ENCODE measurements around the gene HACD4.

The HACD4 gene

GRCh38 chr9:21031091-21031807 is at the start of gene HACD4:
HACD4 (minus strand) TSS chr9:21031640; CDS start chr9:21031590, 50 bp downstream.
- peak; percentile 73 for DNase-seq (ENCODE audit: low spot score)

GRCh38 chr9:21080793-21081192 is 49.4 kb upstream of the HACD4 start:
- no peak for DNase-seq (ENCODE audit: low spot score)

GRCh38 chr9:21078702-21079101 is 47.3 kb upstream of the HACD4 start:
- DNase-seq (ENCODE audit: low spot score), result peak; percentile 4

- DNase-seq (ENCODE audit: low spot score), result no peak
These were observed 46.3 kb upstream of the HACD4 start, which contains the start of gene IFNB1 for GRCh38 chr9:21077781-21078180. IFNB1 (minus strand) TSS chr9:21077942; CDS start chr9:21077869, 73 bp downstream.

GRCh38 chr9:21075484-21075883 is 44.0 kb upstream of the HACD4 start:
- no peak for DNase-seq (ENCODE audit: low spot score)

- DNase-seq (ENCODE audit: low spot score), result no peak
These were observed 39.5 kb upstream of the HACD4 start for GRCh38 chr9:21070906-21071305.

- DNase-seq (ENCODE audit: low spot score), result no peak
These were observed 38.7 kb upstream of the HACD4 start for GRCh38 chr9:21070171-21070571.

- peak; percentile 15 for DNase-seq (ENCODE audit: low spot score)
These were observed 29.6 kb upstream of the HACD4 start for GRCh38 chr9:21060919-21061561.

- DNase-seq (ENCODE audit: low spot score), result no peak
These were observed 25.5 kb upstream of the HACD4 start for GRCh38 chr9:21056931-21057330.

- DNase-seq (ENCODE audit: low spot score), result no peak
These were observed 22.4 kb upstream of the HACD4 start for GRCh38 chr9:21053851-21054250.

GRCh38 chr9:21047281-21047691 is 15.8 kb upstream of the HACD4 start:
- DNase-seq (ENCODE audit: low spot score), result no peak

- DNase-seq (ENCODE audit: low spot score), result no peak
These were observed 12.4 kb upstream of the HACD4 start for GRCh38 chr9:21043841-21044240.

- DNase-seq (ENCODE audit: low spot score), result no peak
These were observed 11.0 kb upstream of the HACD4 start for GRCh38 chr9:21042466-21042865.

- DNase-seq (ENCODE audit: low spot score), result no peak
These were observed 7.9 kb upstream of the HACD4 start for GRCh38 chr9:21039302-21039701.

- no peak for DNase-seq (ENCODE audit: low spot score)
These were observed 5.8 kb upstream of the HACD4 start for GRCh38 chr9:21037278-21037677.

GRCh38 chr9:21031808-21032183 is 356 bp upstream of the HACD4 start:
- DNase-seq (ENCODE audit: low spot score), result no peak

- peak; percentile 83 for DNase-seq (ENCODE audit: low spot score)
These were observed 928 bp downstream of the HACD4 start for GRCh38 chr9:21030389-21031035.

- peak; percentile 6 for DNase-seq (ENCODE audit: low spot score)
These were observed 1.8 kb downstream of the HACD4 start for GRCh38 chr9:21029661-21030060.

GRCh38 chr9:21028466-21028865 is 3.0 kb downstream of the HACD4 start:
- peak; percentile 48 for DNase-seq (ENCODE audit: low spot score)

- no peak for DNase-seq (ENCODE audit: low spot score)
These were observed 4.1 kb downstream of the HACD4 start for GRCh38 chr9:21027295-21027694.

GRCh38 chr9:21023861-21024260 is 7.6 kb downstream of the HACD4 start:
- DNase-seq (ENCODE audit: low spot score), result no peak

GRCh38 chr9:21018177-21018576 is 13.3 kb downstream of the HACD4 start:
- no peak for DNase-seq (ENCODE audit: low spot score)

All from activated CD4-positive, alpha-beta T cell treated with anti-CD3 and anti-CD28 coated beads, Interleukin-2, Interleukin-4, amounts not matched to agents 100 ng/mL and 50 ng/mL, durations not matched to agents 16 hours and 8 hours (primary cell).